HG03159 (cell line): Measurements from ENCODE around the gene COPS2.

Experiments
- ATAC-seq: cut with Tn5 transposase; IDR thresholded peaks from one replicate; pipeline ENCODE4 v1.9.1; 2021; ENCODE audit warnings: mild to moderate bottlenecking, moderate library complexity; ENCODE audit not compliant: unreplicated experiment

COPS2 gene

GRCh38 chr15:49163678-49164077, 8.3 kb upstream of the COPS2 start:
- no peak for ATAC-seq

GRCh38 chr15:49155834-49156627, 632 bp upstream of the COPS2 start:
- ATAC-seq: no peak

GRCh38 chr15:49154799-49155109, 645 bp downstream of the COPS2 start:
- no peak for ATAC-seq

GRCh38 chr15:49154359-49154758, 1.0 kb downstream of the COPS2 start:
- no peak for ATAC-seq

- no peak for ATAC-seq
Measured at GRCh38 chr15:49152552-49153312, 2.7 kb downstream of the COPS2 start.

- no peak for ATAC-seq
Measured at GRCh38 chr15:49151831-49152230, 3.6 kb downstream of the COPS2 start.

- ATAC-seq: no peak
Measured at GRCh38 chr15:49148727-49149126, 6.7 kb downstream of the COPS2 start.

- ATAC-seq: no peak
Measured at GRCh38 chr15:49148298-49148697, 7.1 kb downstream of the COPS2 start.

- no peak for ATAC-seq
Measured at GRCh38 chr15:49145651-49146609, 9.5 kb downstream of the COPS2 start.

GRCh38 chr15:49137861-49138260, 17.5 kb downstream of the COPS2 start:
- no peak for ATAC-seq

GRCh38 chr15:49135911-49136310, 19.5 kb downstream of the COPS2 start:
- ATAC-seq: no peak

- ATAC-seq: no peak
Measured at GRCh38 chr15:49135342-49135857, 20.0 kb downstream of the COPS2 start.

GRCh38 chr15:49134683-49135341, 20.6 kb downstream of the COPS2 start:
- ATAC-seq: no peak

GRCh38 chr15:49131403-49131802, 24.0 kb downstream of the COPS2 start:
- ATAC-seq: no peak

- ATAC-seq: no peak
Measured at GRCh38 chr15:49124371-49124770, 31.0 kb downstream of the COPS2 start.

GRCh38 chr15:49122541-49123062, 32.8 kb downstream of the COPS2 start:
- ATAC-seq: no peak

GRCh38 chr15:49121901-49122300, 33.5 kb downstream of the COPS2 start:
- ATAC-seq: no peak

GRCh38 chr15:49120832-49121231, 34.6 kb downstream of the COPS2 start:
- no peak for ATAC-seq

GRCh38 chr15:49116108-49116857, 39.1 kb downstream of the COPS2 start:
- no peak for ATAC-seq

GRCh38 chr15:49115062-49115461, 40.3 kb downstream of the COPS2 start:
- no peak for ATAC-seq
